Activated T-cell treated with anti-CD3 and anti-CD28 coated beads, Interleukin-2, amount 50 U/mL, for 72 hours (primary cell): ENCODE data around the gene RGS16. TPM values are rescaled to one million over a fixed set of nuclear protein-coding genes. Genes with fewer than 3 reads are reported as not detected.

Experiments
- ATAC-seq, 2 donors: fragments of 150-1000 bp; cut with Tn5 transposase; replicated peaks in 1 of 2; 2 replicates each; pipeline ENCODE4 v1.10.0; 2021; ENCODE audit warnings: moderate library complexity in 2 of 2, mild to moderate bottlenecking in 1 of 2
- DNase-seq, 2 donors: peaks; one replicate each; pipeline ENCODE4 v3.0.0; 2021 to 2022; ENCODE audit warnings: mixed read lengths in 1 of 2
- H3K27ac Mint-ChIP-seq: one replicate; pipeline ENCODE4 v1.8.0; 2022; ENCODE audit warnings: mild to moderate bottlenecking, moderate library complexity, mixed read lengths
- H3K27me3 Mint-ChIP-seq: one replicate; pipeline ENCODE4 v1.8.0; 2022; ENCODE audit warnings: low read depth, mixed read lengths
- H3K36me3 Mint-ChIP-seq, 2 donors: one replicate each; pipeline ENCODE4 v1.8.0; 2022; ENCODE audit warnings: mixed read lengths in 2 of 2, mild to moderate bottlenecking in 1 of 2; ENCODE audit not compliant: insufficient read depth in 2 of 2
- H3K4me1 Mint-ChIP-seq: one replicate; pipeline ENCODE4 v1.8.0; 2022; ENCODE audit warnings: low read depth, mixed read lengths
- H3K4me3 Mint-ChIP-seq, 2 donors: one replicate each; pipeline ENCODE4 v1.8.0; 2022; ENCODE audit warnings: mild to moderate bottlenecking in 2 of 2, mixed read lengths in 2 of 2, moderate library complexity in 2 of 2
- H3K9me3 Mint-ChIP-seq, 2 donors: one replicate each; pipeline ENCODE4 v1.8.0; 2022; ENCODE audit warnings: mixed read lengths in 2 of 2
- total RNA-seq, 2 donors: library from RNA; stranded (reverse); gene quantifications; one replicate each; pipeline ENCODE4 v1.2.3, GENCODE V29; 2022

The RGS16 gene
- total RNA-seq, 2 donors from 2014 or later = 73.3 to 79.4 TPM

GRCh38 chr1:182625719-182626504 is 21.7 kb upstream of the RGS16 start:
- Mint-ChIP-seq H3K9me3 (no peaks in the 10 kb centered on the region), H3K27me3 (peaks cover 12% of the 10 kb centered on the region), H3K4me1 (peaks cover 91% of the 10 kb centered on the region), H3K27ac (no peak overlapping the region), H3K4me3 (peak overlapping the region in 1 of 2 donors; percentile 66), H3K36me3 (no peaks in the 10 kb centered on the region)
- no peak for ATAC-seq
- DNase-seq = no peak

- H3K27ac Mint-ChIP-seq = no peak overlapping the region
- ATAC-seq (no peak), DNase-seq (no peak)
- peaks cover 3% of the 10 kb centered on the region in 2 donors for H3K36me3 Mint-ChIP-seq
- H3K9me3 Mint-ChIP-seq = peaks cover 1 to 3% of the 10 kb centered on the region in 2 donors
- peaks cover 88% of the 10 kb centered on the region for H3K4me1 Mint-ChIP-seq
- H3K4me3 Mint-ChIP-seq = peak overlapping the region; percentile 48 to 66
- peaks cover 10% of the 10 kb centered on the region for H3K27me3 Mint-ChIP-seq
Measured at GRCh38 chr1:182625024-182625423, 20.8 kb upstream of the RGS16 start.

GRCh38 chr1:182624577-182624976 is 20.4 kb upstream of the RGS16 start:
- peaks cover 84% of the 10 kb centered on the region for H3K4me1 Mint-ChIP-seq
- DNase-seq (peak; percentile 23 to 46), ATAC-seq (peak; percentile 50 to 66)
- peaks cover 10% of the 10 kb centered on the region for H3K27me3 Mint-ChIP-seq
- H3K4me3 Mint-ChIP-seq = peak overlapping the region; percentile 48 to 66
- peaks cover 1 to 3% of the 10 kb centered on the region in 2 donors for H3K9me3 Mint-ChIP-seq
- no peak overlapping the region for H3K27ac Mint-ChIP-seq
- H3K36me3 Mint-ChIP-seq = peaks cover 3 to 4% of the 10 kb centered on the region in 2 donors

GRCh38 chr1:182622901-182623528 is 18.8 kb upstream of the RGS16 start:
- no peak for ATAC-seq
- Mint-ChIP-seq H3K4me3 (peak overlapping the region in 1 of 2 donors; percentile 53), H3K9me3 (peaks cover 1 to 3% of the 10 kb centered on the region in 2 donors), H3K27me3 (peaks cover 25% of the 10 kb centered on the region), H3K27ac (no peak overlapping the region), H3K36me3 (peaks cover 7 to 8% of the 10 kb centered on the region in 2 donors), H3K4me1 (peaks cover 88% of the 10 kb centered on the region)
- no peak for DNase-seq

GRCh38 chr1:182621906-182622305 is 17.7 kb upstream of the RGS16 start:
- Mint-ChIP-seq H3K36me3 (peaks cover 7 to 8% of the 10 kb centered on the region in 2 donors), H3K4me1 (peaks cover 92% of the 10 kb centered on the region), H3K9me3 (peaks cover 1 to 3% of the 10 kb centered on the region in 2 donors), H3K4me3 (no peak overlapping the region), H3K27ac (no peak overlapping the region), H3K27me3 (peaks cover 29% of the 10 kb centered on the region)
- ATAC-seq (no peak), DNase-seq (no peak)

- peaks cover 8% of the 10 kb centered on the region in 2 donors for H3K36me3 Mint-ChIP-seq
- peaks cover 1 to 3% of the 10 kb centered on the region in 2 donors for H3K9me3 Mint-ChIP-seq
- H3K4me1 Mint-ChIP-seq = peaks cover 92% of the 10 kb centered on the region
- DNase-seq = no peak
- H3K27me3 Mint-ChIP-seq = peaks cover 26% of the 10 kb centered on the region
- no peak overlapping the region for H3K27ac Mint-ChIP-seq
- no peak overlapping the region for H3K4me3 Mint-ChIP-seq
- no peak for ATAC-seq
Measured at GRCh38 chr1:182620924-182621585, 16.9 kb upstream of the RGS16 start.

- peaks cover 40% of the 10 kb centered on the region for H3K27me3 Mint-ChIP-seq
- ATAC-seq (no peak), DNase-seq (no peak)
- peaks cover 8% of the 10 kb centered on the region in 2 donors for H3K36me3 Mint-ChIP-seq
- peak overlapping the region; percentile 76 to 86 for H3K4me3 Mint-ChIP-seq
- H3K9me3 Mint-ChIP-seq = peaks cover 1 to 3% of the 10 kb centered on the region in 2 donors
- H3K4me1 Mint-ChIP-seq = peaks cover 91% of the 10 kb centered on the region
- no peak overlapping the region for H3K27ac Mint-ChIP-seq
Measured at GRCh38 chr1:182617734-182618351, 13.7 kb upstream of the RGS16 start.

GRCh38 chr1:182617014-182617429 is 12.8 kb upstream of the RGS16 start:
- ATAC-seq (no peak), DNase-seq (no peak)
- peak overlapping the region; percentile 100 for H3K27ac Mint-ChIP-seq
- H3K27me3 Mint-ChIP-seq = peaks cover 45% of the 10 kb centered on the region
- peak overlapping the region; percentile 76 to 86 for H3K4me3 Mint-ChIP-seq
- H3K4me1 Mint-ChIP-seq = peaks cover 92% of the 10 kb centered on the region
- H3K36me3 Mint-ChIP-seq = peaks cover 8% of the 10 kb centered on the region in 2 donors
- peaks cover 1 to 3% of the 10 kb centered on the region in 2 donors for H3K9me3 Mint-ChIP-seq

- ATAC-seq = peak; percentile 89 to 92
- H3K27ac Mint-ChIP-seq = peak overlapping the region; percentile 100
- peaks cover 45% of the 10 kb centered on the region for H3K27me3 Mint-ChIP-seq
- H3K4me1 Mint-ChIP-seq = peaks cover 92% of the 10 kb centered on the region
- H3K36me3 Mint-ChIP-seq = peaks cover 8% of the 10 kb centered on the region in 2 donors
- peaks cover 1 to 3% of the 10 kb centered on the region in 2 donors for H3K9me3 Mint-ChIP-seq
- peak; percentile 94 to 95 for DNase-seq
- H3K4me3 Mint-ChIP-seq = peak overlapping the region; percentile 76 to 86
Measured at GRCh38 chr1:182616130-182617013, 12.2 kb upstream of the RGS16 start.

- peaks cover 89% of the 10 kb centered on the region for H3K4me1 Mint-ChIP-seq
- H3K36me3 Mint-ChIP-seq = peaks cover 6 to 7% of the 10 kb centered on the region in 2 donors
- peaks cover 52% of the 10 kb centered on the region for H3K27me3 Mint-ChIP-seq
- H3K27ac Mint-ChIP-seq = peak overlapping the region; percentile 100
- peaks cover under 1% of the 10 kb centered on the region in 2 donors for H3K9me3 Mint-ChIP-seq
- H3K4me3 Mint-ChIP-seq = peak overlapping the region; percentile 76 to 86
- DNase-seq = peak; percentile 61
- ATAC-seq = peak; percentile 59 to 61
Measured at GRCh38 chr1:182615468-182616129, 11.4 kb upstream of the RGS16 start.

GRCh38 chr1:182614796-182615454 is 10.7 kb upstream of the RGS16 start:
- Mint-ChIP-seq H3K27ac (peak overlapping the region; percentile 100), H3K4me1 (peaks cover 88% of the 10 kb centered on the region), H3K4me3 (peak overlapping the region; percentile 76 to 86), H3K36me3 (peaks cover 5 to 6% of the 10 kb centered on the region in 2 donors), H3K9me3 (no peaks in the 10 kb centered on the region), H3K27me3 (peaks cover 53% of the 10 kb centered on the region)
- peak; percentile 14 to 37 for ATAC-seq
- DNase-seq = peak; percentile 61 to 68
